ENCODE data around the gene HS3ST4.
"Not testable (repeated sequence)": the region's sequence is repeated elsewhere in the genome, so short reads cannot be mapped to it uniquely, and the experiment has no call there.

Gene HS3ST4

DNA sequence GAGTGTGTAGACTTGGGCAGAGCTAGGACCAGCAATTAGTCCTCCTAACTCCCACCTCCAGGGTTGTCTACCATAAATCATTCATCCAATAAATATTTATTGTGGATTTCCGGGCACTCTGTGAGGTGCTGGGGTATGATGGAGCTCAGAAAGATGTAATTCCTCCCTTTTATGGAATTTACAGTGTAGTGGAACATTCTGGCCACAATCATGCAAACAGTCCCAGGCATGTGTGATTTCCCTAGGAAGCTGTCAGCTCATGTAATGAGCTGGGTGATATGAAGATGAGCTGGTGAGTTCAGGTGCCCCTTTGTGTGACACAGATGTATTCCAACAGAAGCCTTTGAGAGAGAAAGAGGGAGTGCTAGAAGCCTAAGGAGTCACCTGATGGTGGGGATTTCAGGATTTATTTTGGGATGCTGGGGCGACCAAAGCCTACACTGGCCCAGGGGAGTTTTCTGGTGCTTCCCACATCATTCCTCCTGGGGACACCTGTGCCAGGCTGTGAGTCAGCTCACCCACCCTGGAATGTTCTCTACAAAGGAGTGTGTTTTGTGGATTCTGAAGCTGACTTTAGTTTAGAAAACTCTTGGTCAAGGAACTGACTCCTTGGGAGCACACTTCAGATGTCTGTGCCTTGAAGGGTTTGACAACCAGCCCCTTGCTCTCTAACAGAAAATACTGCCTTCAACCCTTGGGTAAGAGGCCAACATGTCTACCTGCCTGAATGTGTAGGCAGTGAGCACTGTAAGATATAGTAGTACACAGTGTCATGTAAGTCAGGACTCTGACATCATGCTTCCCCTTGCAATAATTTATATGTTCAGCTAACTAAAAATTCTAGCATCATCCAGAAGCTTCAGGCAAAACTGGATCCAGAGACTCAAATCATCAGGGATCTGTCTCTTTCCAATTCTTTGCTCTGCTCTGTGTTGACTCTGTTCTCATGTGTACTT lies 42.9 kb downstream of the HS3ST4 start:
- DNase-seq: no peak

DNA sequence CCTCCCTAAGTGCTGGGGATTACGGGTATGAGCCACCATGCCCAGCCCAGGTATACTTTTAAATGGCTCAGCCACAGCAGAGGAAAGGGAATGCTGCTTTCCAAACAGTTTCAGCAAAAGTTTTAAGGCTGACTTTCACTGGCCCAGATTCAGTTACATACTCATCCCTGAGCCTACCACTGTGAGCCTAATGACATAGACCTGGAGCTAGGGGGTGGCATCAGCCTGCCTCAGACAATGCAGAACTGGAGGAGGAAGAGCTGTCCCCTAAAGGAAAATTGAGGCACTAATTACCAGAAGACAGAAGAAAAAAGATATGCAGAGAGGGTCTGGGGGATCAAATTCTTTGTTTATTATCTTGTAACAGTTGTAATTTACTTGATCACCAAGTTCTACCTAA lies 43.9 kb downstream of the HS3ST4 start:
- DNase-seq: no peak

DNA sequence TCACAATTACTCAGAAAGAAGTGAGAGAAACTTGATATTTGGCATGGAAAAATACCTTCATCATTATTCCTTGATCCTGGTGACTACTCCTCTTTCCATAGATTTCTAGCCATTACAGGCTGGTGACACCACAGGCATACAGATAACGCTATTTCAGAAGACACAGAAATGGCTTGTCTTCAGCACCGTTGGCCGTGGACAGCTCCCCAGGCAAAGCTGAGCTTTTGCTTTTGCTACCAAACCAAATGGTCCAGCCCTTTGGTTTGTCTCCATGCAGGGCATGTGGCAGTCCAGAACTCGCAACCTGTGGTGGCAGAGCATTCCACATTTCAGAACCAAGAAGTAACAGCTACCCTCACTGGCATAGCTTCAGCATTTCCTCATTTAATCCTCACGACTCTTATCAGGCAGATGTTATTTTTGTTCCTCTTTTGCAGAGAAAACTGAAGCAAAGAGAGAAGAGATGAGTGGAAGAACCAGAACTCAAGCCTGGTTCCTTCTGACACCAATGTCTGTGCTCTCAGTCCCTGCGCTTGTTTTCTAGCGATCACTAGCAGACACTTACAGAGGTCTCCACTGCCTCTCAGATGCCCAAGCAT lies 55.5 kb downstream of the HS3ST4 start:
- no peak for DNase-seq

DNA sequence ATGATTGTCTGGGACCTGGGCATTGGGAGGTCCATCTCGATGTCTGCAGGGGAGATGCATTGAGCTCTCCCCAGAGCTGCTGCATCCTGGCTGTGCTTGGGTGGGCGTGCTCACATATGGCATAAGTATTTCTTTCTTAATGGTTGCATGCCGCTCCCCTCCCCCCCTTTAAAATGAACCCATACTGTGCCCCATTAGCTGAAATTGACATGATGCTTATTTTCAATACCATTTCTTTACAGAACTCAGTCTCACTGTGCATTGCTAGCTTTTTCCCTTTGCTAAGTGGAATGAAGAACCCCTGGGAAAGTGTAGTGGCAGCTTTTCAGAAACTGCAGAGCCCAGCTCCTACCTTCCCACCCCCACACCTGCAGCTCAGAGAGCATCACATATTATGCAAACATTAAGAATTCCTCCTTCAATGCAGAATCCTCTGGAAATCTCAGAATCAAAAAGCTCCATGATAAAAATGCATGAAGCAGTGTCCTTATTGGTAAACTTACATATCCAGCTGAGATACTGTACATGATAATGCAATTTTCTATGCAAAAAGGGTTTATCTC lies 56.4 kb downstream of the HS3ST4 start:
- DNase-seq: no peak

DNA sequence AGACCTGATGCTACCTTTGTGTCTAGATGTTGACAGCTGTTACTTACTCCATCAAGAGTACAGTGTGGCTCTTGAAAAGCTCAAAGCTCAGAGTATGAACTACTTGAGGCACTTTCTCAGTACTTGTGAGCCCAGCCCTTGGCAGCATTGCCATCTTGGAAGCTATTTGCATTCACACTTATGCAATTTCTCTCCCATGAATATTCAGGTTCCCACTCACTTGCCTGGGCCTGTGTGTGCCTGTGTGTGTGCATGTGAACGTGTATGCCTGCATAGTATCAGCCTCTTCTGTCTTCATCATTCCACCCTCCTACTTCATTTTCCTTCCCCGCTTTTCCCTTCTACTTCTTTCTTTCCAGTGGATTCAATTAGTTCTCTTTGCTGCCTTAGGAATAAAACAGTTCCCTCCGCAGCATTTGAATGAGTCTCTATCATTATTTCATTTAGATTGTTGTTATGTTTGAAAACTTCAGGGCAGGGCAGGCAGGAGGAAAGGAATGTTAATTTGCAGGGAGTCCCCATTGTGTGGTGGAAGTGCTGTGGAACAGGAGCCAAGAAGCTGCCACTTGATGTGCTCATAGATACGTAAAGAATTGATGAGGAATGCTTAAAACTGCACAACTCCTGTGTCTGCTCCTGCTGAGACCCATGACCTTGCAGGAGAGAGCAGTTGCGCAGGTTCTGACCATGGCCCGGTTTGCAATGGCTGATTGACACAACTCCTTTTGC lies 58.9 kb downstream of the HS3ST4 start:
- no peak for DNase-seq

DNA sequence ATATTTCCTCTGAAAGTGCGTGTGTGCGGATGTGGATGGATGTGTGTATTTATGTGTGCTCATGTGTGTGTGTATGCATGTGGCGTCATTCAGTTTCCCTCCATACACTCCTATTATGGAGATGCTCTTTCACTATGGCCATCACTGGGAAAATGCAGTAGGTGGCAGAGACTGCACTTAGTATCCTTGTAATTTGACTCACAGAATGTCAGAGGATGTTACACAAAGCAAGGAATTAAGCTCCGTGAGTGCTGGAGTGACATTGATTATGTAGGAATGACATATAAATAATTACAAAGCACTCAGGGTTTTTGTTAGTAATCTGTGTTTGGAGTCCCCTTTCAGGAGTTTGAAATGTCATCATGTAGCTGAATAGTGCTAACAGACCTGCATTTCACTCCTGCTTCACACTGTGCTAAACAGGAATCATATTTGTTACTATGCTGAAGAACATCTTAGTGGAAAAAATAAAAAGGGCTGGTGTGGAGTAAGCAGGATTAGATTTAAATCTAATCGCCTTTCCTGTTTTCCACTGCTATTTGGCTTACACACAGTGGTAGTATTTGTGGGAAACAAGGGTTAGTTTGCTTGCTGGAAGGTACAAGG lies 59.6 kb downstream of the HS3ST4 start:
- DNase-seq: no peak

DNA sequence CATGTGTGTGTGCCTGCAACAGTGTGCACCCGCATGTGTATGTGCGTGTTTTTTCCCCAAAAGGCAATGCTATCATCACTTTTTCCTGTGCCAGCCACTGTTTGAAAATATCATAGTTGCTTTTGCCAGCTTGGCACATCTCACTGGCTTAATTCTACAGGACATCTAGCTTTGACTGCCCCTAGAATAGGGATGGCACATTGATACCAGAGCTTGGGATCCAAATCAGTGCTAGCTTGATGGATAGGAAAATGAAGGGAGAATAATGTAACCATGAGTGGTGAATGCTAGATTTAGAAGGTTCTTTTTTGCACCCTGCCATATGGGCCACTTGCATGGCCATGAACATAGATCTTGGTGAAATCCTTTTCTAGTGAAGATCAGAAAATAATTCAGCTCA lies 72.7 kb downstream of the HS3ST4 start:
- DNase-seq: no peak

DNA sequence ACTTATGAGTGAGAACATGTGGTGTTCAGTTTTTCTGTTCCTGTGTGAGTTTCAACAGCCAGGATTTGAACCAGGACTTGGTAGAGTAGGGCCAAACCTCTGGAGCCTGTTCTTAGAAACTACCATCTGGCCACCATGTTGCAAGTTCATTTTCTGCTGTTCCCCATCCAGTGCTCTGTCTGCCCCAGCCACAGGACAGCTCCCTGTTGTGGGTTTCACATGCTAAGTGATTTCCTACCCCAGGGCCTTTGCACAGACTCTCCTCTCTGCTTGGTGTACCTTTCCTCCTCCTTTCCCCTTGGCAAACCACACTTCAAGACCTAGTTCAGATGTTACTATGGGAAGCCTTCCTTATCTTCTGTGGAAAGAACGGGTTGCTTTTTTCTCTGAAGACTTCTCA lies 79.5 kb downstream of the HS3ST4 start:
- DNase-seq: no peak

DNA sequence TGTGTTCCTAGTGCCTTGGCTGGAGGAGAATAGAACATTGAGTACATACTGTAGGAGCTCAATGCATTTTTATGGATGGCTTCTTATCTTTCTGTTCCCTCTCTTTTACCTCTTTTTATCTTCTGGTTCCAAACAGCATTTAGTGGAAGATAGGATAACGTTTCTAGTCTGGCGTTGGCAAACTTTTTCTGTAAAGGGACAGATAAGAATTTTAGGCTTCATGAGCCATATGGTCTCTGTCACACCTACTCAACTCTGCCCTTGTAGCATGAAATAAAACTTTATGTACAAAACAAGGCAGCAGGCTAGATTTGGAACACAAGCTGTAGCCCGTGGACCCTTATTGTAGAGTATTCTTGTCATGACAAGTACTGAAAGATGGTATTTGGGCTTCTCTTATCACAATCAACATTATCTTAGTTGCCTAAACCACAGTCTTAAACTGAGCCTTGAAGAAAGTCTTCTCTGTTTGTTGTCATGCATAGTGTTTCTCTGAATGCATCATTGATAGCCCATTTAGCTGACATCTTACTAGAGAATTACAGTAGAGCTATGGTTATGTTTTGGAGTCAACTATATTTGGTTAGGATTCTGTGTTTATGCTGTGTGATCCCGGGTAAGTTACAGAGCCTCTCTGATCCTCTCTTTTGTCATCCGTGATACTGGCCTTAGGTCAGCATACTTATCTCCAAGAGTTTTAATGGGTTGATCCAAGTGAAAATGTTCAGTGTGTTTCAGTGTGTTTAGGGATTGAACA lies 80.2 kb downstream of the HS3ST4 start:
- DNase-seq: no peak

DNA sequence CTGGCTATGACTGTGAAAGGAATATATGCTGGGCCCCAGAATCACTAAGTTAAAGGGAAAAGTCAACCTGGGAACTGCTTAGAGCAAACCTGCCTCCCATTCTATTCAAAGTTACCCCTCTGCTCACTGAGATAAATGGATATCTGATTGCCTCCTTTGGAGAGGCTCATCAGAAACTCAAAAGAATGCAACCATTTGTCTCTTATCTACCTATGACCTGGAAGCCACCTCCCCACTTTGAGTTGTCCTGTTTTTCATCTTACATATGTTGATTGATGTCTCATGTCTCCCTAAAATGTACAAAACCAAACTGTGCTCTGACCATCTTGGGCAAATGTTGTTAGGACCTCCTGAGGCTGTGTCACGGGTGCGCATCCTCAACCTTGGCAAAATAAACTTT lies 84.5 kb downstream of the HS3ST4 start:
- DNase-seq: not testable (repeated sequence)

DNA sequence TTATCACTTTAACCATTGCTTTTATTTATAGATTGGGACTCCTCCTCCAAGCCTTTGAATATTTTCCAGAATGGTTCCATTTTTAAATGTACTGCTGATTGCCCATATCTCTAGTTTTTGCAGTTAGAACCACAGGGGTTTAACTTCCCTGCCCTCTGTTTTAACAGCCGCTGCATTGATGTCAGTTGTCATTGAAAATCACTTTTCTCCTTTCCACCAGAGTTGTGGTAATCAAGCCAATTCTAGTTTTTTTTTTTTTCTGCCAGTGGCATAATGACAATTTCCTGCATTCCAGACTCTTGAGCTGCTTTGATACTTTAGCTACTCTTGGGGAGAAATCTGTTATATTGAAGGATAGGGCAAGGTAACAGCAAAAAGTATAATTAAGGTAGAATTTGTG lies 91.5 kb downstream of the HS3ST4 start:
- DNase-seq: no peak

DNA sequence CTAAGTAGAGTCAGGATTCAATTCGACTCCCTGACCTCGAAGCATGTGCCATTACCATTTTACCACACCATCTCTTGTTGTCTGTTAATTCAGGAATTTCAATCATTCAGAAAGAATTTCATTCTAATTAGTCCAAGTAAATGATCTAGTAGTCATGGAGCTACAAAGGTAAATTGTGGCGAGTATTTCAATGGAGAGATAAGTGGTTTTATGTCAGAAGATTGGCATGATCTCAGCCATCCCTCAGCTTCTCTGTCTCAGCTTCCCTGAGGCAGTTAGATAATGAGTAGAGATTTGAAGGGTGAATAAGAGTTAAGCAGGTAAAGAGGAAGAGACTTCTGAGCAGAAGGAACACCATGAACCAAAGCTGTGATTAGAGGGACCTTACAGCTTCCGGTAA lies 93.6 kb downstream of the HS3ST4 start:
- DNase-seq: no peak

DNA sequence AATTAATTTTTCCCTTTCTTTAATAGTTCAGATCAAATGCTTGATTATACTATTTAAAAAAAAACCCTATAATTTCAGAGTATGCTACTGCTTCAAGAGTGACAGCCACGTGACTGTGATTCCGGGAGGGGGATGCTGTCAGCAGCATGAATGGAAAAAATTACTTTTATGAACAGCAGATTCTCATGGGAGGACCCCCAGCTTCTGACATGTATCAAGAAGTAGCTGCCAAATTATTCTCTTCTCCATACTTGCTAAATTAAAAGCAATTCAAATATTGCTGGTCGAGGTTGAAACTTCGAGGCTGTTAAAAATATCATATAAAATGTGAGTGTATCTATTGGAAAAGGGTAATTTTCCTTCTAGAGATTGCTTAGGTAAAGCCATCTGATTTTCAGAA lies 95.0 kb downstream of the HS3ST4 start:
- no peak for DNase-seq

DNA sequence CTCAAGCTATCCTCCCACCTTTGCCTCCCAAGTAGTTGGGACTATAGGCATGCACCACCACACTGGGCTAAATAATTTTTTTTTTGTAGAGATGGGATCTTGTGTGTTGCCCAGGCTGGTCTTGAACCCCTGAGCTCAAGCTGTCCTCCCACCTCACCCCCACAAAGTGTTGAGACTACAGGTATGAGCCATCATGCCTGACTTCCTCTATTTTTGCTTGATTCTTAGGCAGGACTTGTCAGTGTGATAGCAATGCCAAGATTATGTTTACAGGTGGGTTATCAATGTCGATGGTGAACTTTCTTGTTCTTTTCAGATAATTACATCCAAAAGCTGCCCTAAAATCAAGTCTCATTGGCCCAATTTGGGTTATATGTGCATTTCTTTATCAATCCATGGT lies 96.9 kb downstream of the HS3ST4 start:
- DNase-seq: no peak

DNA sequence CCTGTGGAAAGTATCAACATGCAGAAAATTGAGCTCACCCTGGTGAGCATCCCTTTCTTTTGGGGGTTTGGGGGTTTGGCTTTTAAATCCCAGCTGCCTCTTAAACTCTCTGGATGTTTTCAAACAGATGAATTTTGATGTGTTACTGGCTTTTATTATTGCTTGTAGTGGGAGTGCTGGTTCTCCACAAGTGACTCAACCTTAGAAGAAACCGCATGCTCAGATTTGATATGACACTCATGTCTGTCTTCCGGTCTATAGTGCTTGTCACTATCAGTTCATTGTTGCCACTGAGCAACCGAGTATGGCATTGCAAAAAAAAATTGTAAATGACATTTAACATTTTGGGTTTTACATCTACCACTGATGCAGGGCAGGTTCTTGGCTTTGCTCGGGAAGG lies 104.5 kb downstream of the HS3ST4 start:
- no peak for DNase-seq

DNA sequence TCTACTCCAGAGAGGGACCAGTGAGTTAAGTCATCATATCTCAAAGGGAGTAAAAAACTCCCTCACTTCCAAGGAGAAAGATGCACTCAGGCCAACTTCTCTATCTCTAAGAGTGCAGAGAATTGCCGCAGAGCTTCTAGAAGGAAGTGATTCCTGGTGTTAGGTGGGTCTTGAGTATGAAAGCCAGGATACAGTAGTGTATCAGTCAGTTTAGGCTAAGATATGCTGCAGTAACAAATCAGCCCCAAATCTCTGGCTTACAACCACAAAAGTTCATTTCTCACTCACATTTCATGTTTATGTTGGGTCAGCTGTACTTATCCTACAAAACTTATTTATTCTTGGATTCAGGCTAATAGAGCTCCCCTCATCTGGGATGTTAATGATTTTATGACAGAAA lies 106.3 kb downstream of the HS3ST4 start:
- DNase-seq: no peak

DNA sequence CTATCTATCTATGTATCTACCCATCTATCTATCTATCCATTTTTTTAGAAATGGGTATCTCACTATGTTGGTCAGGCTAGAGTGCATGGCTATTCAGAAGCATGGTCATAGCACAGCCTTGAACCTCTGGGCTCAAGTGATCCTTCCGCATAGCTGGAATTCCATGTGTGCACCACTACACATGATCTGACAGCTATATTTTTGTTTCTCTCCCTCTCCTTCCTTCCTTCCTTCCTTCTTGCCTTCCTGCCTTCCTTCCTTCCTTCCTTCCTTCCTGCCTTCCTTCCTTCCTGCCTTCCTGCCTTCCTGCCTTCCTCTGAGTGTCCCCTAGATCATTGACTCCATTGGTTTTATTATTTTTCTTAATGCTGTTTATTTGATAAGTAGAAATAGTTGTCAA lies 108.1 kb downstream of the HS3ST4 start:
- DNase-seq: no peak

DNA sequence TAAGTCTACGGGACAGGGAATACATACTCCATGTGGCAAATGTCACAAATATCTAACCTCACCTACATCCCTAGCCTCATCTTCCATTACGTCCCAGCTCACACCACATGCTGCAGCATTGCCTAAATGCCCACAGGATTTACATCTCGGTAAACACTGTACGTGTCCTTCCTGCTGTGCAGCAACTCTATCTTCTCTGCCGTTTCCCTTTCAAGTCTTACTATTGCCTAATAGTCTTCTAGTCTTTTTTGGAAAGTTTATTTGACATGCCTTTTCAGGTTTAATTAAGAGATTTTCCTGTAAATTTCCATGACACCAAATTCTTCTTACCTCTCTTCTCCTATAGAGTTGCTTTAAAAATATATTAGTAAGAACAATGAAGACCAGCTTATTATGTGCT lies 120.5 kb downstream of the HS3ST4 start:
- no peak for DNase-seq

DNA sequence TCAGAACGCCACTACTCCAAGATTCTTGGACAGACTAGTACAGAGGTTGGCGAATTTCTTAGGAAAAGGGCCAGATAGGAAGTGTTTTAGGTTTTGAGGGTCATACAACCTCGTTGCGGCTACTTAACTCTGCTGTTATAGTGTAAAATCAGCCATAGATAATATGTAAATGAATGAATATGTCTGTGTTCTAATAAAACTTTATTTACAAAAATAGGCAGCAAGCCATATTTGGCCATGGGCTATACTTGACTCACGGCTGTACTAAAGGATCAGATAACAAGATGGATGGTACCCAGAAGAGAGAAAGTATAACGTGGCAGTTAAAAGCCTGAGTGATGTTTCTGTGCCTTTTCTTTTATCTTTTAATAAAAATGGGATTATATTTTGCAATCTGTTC lies 125.5 kb downstream of the HS3ST4 start:
- DNase-seq: no peak

DNA sequence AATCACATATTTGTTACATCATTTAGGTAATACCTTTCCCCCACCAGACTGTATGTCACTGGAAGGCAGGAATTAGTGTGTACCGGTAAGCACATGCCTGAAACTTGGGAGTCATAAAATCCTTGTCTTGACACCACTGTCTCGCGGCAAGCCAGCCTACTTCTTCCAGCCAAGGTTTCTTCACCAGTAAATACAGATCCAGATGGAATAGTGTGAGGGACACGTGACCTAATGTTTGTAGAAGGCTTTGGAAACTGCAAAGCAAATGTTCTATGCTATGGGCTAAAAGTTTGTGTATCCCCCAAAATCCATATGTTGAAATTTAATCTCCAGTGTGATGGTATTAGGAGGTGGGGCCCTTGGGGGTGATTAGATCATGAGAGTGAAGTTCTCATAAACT lies 126.1 kb downstream of the HS3ST4 start:
- no peak for DNase-seq

DNA sequence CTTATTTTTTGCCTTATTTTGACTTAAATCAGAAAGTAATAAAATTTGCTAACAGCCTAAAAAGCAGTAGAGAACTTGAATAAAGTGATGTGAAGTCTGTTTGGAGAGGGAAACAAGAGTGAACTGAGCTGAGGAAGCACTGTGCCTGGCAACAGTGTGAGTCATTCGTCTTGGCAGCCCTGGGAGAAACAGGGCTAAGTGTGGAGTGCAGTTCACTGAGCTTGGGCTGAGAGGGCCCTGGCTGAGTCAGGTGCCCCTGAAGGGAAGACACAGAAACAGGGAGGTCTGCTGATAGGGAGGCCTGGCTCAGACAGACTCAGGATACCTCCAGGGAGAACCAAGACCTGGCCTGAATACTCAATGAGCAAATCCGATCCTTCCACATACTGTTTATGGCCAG lies 132.1 kb downstream of the HS3ST4 start:
- DNase-seq: no peak

DNA sequence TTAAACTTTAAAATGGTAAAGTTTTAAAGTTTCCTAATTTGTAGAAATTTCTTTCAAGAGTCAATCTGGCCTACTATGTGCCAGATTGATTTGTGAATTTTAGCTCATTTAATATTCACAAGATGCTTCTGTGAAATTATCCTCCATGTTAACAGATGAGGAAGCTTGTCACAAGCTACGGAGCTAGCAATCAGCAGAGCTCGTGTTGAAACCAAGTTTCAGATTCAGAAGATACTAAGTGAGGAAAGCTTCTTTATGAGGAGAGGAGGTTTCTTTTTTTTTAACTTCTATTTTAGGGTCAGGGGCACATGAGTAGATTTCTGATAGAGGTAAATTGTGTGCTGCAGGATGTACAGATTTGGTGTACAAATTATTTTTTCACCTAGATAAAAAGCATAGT lies 135.9 kb downstream of the HS3ST4 start:
- no peak for DNase-seq

All from bone marrow (tissue), 2 donors.